Stimulated activated CD4-positive, alpha-beta T cell treated with anti-CD3 and anti-CD28 coated beads, Interleukin-1b, Interleukin-23, amount 100 ng/mL, for 24 hours (primary cell): ENCODE results near the gene CES1.
"Not testable (repeated sequence)": the region's sequence is repeated elsewhere in the genome, so short reads cannot be mapped to it uniquely, and the experiment has no call there.

Experiments used
- DNase-seq, 4 experiments: peaks; one replicate each; pipeline ENCODE4 v3.0.0-alpha.2; 2020; ENCODE audit warnings: low read depth in 4 of 4, low spot score in 1 of 4

The CES1 gene

DNA sequence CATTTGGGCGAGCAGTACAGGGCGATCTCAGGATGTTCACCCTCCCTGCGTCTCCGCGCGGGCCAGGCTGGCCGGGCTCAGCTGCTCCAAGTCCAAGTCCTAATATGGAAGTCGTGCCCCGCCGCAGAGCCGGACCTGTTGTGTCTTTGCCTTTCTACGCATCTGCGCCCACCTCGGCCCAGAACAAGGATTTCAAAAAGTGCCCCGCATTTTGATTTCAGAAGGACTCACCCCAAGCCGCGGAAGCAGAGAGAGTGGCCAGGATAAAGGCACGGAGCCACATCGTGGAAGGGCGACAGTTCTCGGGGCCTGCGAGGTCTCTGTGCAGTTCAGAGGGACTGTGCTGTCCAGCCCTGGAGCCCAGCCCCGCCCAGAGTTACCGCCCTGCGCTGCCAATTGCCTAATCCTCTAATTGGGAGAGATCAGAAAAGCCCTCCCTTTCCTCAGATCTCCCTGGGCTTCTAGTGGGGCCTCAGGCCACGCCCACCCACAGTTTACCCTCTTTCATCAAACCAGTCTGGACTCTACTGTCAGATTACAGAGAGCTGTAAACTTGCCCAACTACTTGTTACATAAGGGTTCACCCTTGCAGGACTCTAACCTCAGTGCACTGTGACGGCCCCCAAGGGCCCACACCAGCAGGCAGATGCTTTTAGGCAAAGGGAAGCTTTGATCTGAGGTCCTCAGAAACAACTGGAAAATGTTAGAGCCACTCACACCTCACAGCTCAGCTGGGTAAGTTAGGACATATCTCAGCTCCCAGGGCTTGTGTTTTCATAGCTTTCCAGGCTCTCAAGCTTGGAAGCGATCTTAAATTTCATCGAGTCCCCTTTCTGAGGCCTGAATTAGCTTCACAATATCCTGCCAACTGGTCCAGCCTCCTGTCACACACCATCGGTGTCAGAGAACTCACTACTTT, at the start of gene CES1:
Gene CES1 (minus strand): TSS at position 324 of the 919 bp plus-strand sequence. CDS start 41 bp downstream, at position 283.
- DNase-seq, result no peak

DNA sequence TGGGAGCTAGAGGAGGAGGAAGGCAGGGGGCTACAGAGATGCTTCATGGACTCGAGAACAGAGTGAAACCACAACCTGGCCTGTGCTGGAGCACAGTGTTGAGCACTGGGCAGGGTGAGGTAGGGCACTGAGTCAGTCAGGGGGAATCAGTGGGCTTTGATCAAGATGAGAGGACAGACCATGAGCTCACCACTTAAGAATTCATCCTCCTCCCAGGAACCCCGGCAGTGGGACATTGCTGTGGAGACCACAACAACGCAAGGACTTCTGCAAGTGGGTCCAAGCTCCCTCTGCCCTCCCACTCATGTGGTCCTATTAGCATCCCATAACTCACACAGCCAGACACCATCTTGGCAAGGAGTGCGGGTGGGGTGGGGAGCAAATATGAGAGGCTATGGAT, 44.0 kb upstream of the CES1 start:
- no peak for DNase-seq

DNA sequence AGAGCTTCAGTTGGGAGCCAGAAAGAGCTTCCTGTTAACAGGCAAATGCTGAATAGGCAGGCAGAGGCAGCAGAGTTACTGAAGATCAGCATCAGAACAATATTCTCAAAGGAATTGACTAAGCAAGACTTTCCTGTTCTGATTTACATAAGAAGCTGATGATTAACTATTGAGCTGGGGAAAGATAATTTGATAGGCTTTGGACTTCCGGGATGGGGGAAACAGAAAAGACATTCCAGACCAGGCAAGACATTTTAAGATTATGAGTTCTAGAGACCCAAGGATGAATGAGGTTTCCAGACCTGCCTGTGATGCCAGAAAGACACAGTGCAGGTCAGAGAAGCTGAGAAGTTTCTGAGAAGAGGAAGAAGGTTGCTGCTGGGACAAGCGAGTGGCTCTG, 42.4 kb upstream of the CES1 start, which contains the start of gene CES5A:
Gene CES5A (minus strand): TSS at position 101 of the 400 bp plus-strand sequence. CDS start 152 bp downstream, outside the sequence.
- no peak for DNase-seq

DNA sequence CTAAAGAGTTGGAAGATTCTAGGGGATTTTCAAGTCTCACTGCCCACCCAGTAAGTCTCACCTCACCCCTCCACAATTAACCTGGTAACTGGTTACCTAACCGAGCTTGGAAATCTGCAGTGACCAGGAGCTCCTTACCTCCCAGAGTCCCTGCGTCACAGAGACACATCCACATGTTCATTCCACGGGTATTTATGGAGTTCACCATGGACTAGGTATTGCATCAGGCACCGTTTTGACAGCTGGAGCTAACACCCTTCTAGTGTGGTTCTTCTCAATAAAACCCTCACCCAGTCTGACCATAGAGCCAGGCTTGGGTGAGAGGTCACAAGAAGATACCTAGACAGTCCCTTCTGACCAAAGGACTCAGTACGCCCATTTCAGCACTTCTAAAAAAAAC, 40.2 kb upstream of the CES1 start:
- no peak for DNase-seq

DNA sequence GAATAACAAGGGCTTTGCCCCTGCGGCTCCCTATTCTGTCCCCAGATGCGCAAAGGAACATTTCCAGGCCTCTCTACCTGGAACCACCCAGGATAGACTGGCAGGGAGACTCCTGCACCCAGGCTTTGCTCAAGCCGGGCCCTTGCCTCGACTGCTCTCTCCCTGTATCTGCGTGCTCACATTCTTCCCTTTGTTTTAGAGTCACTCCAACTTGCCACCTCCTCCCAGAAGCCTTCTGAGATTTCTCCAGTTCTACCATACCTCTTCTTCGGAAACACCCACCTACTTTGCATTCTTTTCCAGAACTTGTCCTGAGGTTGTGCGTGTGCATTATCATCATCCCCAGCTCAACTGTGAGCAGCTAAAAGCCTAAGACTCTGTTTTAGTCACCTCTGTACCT, 39.2 kb upstream of the CES1 start:
- DNase-seq, result no peak

DNA sequence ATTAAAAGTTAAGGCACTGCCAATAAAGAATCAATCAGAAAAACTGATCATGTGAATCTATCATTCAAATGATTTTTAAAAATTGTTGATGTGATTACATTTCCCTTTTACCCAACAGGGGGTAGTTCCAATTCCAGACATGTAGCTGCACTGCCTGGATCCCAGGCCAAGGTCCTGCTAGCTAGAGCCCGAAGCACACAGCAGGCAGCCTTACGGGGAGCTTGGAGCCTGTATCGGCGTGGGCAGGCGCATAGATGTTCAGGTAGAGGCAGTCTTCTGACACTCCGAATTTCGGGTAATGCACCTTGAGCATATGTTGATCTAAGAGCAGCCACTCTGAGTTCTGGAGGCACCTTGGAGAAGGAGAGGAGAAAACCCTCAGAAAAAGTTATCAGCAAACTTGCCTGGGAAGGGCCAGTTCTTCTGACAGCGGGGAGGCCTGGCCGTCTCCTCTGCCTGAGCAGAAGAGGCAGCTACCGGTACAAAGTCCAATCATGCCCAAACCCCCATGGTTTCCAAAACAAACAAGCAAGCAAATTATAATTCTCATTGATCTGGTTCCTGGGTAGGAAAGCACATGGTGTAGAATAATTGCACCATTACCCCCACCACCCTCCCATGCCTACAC, 38.6 kb upstream of the CES1 start:
- no peak for DNase-seq

DNA sequence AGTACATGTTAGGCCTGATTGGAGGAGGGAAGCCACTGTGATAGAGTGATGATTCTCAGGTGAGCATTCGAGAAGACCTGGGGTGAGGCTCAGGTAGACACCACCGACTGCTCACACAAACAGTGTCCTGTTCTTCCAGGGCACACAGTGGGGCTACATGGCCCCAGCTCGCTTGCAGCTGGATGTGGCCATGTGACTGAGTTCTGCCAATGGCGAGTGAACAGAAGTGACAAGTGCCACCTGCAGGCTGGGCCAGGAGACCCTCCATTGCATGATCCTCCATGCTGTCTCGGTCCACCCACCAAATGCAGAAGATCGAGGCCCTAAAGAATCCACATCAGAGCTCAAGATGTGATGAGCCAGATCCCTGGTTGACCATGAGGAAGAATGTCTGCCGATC, 36.1 kb upstream of the CES1 start:
- DNase-seq, result no peak

DNA sequence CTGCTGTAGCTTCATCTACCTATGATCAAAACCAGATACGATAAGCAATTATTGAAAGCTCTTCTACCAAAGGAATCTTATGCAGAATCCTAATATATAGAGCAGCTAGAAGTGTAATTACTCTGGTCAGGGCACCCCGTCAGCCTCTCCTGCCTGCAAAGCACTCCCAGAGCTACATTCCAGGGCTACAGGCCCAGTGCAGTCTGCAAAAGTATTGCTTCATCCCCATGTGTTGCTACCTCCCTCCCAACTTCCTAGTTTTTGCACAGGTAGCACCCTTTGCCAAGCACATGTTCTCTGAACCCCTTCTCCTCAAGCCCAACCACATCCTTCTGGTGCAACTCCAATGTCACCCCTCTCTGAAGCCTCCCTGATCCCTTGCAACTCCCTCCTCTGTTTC, 35.2 kb upstream of the CES1 start:
- DNase-seq, result no peak

DNA sequence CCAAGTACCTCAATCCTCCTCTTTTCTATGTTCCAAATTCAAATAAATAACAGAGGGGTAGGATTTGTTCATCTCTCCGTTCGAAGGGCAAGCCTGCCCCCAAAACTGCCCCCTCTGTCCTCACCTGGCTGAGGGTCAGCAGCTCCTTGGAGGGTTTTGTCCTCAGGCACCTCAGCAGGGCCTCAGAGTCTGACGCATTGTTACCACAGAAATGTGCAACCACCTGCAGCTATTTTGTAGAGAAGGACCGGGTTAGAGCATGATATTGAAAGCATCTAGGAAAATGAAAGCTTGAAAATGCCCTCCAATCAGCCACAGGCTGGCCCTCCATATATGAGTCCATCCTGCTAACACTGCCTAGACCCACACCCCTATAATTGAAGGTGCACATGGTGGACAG, 28.4 kb upstream of the CES1 start:
- DNase-seq, result no peak

DNA sequence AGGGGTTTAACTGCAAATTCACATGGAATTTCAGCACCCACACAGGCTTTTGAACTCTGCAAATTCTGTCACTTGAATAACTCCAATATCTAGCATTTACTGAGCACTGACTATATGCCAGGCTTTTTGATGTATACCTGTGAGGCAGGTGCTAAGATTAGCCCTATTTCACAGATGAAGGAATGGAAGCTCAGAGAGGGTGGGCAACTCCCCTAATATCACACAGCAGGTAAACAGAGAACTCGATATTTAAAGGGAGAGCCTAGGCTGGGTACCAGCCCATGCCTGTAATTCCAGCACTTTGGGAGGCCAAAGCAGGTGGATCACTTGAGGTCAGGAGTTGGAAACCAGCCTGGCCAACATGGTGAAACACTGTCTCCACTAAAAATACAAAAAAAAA, 24.8 kb upstream of the CES1 start:
- DNase-seq, result not testable (repeated sequence)

DNA sequence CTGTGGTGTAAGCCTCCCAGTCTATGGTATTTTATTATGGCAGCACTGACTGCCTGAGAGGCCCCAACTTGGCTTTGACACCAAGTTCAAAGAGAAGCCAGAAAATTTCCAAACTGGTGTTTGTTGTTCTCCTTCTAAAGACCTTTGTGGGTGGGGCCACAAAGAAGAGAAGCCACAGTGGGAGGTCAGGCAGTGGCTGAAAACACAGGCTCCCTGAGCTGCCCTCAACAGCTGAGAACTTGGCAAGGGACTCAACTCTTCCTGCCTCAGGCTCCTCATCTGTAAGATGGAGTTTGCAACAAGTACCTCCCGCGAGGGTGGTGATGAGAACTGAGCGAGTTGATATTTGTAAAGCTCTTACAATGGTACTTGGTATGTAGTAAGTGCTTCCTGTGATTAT, 24.1 kb upstream of the CES1 start:
- DNase-seq, result no peak

DNA sequence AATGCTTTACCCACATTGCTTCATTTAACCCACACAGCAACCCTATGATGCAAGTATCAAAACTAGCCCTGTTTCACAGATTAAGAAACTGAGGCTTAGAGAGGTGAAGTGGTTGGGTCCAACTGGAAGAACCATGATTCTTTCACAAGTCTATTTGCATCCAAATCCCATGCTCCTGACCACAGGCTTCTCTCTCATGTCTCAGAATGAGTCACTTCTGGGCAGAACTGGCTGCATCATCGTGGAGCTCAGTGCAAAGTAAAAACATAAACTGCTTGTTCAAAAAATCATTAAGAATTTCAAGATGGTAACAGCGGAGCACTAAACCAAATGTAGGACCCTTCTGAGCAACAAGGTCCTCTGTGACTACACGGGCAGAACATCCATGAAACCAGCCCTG, 20.2 kb upstream of the CES1 start:
- DNase-seq, result no peak

DNA sequence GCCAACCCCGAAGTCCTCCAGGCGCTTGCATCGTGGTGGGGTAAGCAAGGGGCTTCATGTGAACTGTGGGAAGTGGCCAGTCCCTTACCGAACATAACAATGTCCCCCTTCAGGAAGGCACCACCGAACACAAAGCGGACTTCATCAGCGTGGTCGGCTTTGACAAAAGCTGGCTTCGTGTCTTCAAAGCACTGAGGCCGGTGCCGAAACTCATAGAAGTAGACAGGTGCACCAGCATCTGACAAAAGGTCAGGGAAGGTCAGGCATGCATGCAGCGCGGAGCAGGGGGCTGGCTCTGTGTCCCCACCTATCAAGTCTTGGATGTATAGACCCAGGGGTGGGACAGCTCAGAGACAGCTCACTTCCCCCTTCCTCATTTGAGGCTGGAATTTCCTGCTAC, 16.6 kb upstream of the CES1 start:
- DNase-seq, result no peak

DNA sequence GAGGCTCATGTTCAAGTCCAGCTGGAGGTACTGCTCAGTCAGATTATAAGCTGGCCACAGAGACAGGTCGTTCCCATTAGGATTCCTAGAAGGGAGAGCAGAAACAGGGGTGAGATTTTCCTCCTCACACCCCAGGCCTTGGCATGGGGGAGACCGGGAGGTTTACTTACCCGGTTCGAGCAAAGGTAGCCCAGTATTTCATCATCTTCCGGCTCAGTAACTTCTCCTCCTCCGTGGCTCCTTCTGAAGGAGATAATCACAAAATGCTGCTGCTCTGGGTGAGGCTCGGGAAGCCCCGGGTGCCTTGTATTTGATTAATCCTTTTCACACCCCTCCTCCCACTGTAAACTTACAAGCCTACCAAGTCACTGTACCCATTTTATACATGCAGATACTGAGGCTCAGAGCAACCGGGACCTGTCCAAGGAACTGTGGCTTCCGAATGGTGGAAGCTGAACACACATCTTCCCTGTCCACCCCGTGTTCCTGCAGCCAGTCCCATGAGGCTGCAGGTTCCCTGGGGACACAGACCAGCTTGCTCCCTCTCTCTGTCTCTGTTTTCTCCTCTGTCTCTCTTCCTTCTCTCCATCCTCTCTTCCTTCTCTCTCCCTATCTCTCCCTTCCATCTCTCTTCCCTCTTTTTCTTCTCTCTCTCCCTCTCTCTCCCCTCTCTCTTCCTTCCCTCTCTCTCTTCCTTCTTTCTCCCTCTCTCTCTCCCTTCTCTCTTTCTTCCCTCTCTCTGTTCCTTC, 13.9 kb upstream of the CES1 start:
- DNase-seq, result no peak

DNA sequence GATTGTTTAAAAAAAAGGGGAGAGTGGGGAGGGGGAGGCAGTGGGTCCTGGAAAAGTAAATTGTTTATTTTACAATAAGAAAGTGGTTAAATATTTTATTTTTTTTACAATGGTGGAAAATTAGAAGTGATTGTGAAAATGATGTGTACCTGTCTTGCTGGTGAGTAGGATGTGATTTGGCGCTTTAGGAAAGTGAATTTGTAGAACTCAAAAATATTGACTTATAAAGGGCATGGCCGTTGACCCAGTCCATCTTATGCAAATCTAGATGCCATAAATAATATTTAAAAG, 10.2 kb upstream of the CES1 start:
- DNase-seq, result no peak

DNA sequence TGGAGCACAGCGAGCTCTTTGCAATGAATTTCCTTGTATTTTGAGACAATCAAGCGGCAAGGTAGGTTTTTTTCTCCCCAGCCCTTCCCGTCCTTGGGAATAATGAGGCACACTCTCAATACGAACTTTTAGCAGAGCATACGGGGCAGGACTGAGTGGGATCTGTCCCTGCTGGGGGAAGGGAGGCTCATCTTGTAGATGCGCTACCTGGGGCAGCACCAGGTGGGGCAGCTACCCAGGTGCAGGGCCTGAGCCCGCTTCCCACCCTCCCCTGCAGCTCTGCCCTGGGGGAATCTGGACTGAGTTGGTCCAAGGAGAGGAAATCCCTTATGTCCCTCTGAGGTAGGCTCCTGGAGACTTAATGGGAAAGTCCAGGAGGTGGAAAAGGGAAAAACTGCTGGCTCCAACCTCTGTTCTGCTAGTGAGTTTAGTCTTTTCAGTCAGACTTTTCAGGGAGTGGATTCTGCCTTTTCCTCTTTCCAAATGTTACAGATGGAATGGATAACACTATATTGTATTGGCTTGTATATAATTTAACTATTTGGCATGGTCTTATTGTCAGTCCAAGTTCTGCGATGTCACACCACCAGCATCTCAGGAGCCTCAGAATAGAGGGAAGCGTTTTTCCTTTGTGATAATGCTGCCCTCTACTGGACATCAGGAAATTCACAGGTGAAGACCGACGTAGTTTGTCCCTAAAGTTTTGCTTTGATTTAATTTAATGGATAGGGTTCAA, 9.6 kb upstream of the CES1 start:
- DNase-seq, result peak in 1 of 4 experiments; percentile 2

DNA sequence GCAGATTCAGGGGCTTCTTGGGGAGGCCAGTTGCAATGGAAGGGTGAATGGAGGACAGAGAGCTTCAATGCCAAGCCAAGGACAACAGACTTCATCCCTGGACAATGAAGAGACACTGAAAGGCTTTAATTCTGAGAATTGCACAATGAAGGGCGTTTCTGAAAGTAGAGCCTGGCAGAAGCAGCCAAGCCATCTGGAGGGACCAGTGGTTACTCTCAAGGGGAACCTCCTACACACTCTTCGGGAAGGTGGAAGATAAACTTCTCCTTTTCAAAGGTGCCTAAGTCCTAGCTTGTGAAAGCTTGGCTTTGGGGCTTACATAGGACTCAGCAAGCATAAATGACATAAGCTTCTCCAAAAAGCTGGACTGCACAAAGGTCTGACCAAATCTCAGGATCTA, 6.2 kb upstream of the CES1 start:
- no peak for DNase-seq

DNA sequence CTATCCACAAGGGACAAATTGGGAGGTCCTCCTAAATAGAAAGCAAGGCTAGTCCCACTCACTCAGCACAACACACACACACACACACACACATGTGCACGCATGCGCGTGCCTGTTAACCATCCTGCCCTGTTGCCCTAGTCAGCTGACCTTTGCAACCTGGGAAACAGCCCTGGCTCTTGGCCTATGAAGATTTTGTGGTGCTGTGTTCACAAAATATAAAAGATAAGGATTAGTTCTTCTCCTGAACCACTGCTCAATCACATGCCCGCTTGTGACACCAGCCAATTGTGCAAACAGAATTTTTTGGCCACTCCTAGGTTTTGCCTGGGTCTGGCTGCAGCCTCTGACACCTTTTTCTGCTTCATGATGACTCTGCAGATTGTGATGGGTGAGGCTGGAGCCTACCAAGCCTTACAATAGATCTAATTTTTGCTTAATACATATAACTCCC, 3.3 kb upstream of the CES1 start:
- no peak for DNase-seq

DNA sequence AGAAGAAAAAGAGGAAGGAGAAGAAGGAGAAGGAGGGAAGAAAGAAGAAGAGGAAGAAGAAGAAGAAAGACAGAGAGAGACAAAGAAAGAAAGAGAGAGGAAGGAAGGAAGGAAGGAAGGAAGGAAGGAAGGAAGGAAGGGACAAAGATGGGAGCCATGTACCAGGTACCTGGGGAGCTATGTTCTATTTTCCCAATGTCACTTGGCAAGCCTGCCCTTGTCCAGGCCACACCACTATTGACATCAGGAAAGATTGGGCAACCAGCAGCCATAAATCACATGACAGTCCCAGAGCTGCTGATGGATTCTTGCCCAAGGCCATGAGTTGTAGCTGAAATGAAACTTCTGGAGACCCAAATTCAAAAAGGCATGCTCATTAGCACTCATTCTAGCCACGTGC, 2.7 kb upstream of the CES1 start:
- no peak for DNase-seq

DNA sequence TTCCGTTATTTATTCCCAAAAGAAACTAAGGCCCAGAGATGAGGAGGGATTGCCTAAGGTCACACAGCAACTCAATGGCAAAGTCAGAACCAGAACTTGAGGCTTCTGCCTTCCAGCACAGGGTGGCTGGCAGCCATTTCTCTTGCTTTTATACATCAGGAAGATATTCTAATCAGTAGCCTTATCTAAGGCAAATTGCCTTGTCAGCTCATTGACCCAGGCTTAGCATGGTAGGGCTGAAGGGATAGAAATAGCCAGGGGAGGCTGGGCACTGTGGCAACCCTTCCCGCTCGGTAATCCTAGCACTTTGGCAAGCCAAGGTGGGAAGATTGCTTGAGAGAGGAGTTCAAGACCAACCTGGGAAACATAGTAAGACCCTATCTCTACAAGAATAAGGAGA, 2.3 kb upstream of the CES1 start:
- DNase-seq, result not testable (repeated sequence)

DNA sequence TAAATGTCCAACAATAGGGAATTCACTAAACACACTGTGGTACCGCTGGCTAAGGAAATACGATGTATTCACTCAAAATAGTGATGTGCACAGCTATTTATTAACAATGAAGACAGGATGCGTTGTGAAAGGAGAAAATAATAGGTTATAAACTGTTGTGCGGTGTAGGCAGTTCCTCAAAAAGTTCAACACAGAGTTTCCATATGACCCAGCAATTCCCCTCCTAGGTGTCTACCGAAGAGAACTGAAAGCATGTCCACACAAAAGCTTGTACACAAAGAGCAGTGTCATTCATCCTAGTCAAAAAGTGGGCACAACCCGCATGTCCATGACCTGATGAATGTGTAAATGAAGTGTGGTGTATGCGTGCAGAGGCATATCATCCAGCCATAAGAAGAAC, 1.2 kb upstream of the CES1 start:
- DNase-seq, result no peak
